Measurements from ENCODE around the gene ATF3. TPM values are rescaled to one million over a fixed set of nuclear protein-coding genes. Genes with fewer than 3 reads are reported as not detected.

Gene ATF3
- total and polyA plus RNA-seq, 4 donors, result 1.1 to 8.8 (median 5.5) TPM

- no peak overlapping the region for H3K9ac ChIP-seq (ENCODE audit: low read depth in 1 of 2, low read length in 2 of 2)
- no peaks in the 10 kb centered on the region for H3K36me3 ChIP-seq (ENCODE audit: control insufficient read depth in 4 of 4, insufficient read depth in 3 of 4, low read depth in 1 of 4, low read length in 3 of 4)
- no peak for DNase-seq (ENCODE audit: low spot score)
- peaks cover 3 to 22% (median 14%) of the 10 kb centered on the region in 4 donors for H3K4me1 ChIP-seq (ENCODE audit: control insufficient read depth in 4 of 4, insufficient read depth in 4 of 4, low read length in 3 of 4)
- H3K4me3 ChIP-seq (ENCODE audit: low read depth in 1 of 3, low read length in 3 of 3), result no peak overlapping the region
- no peaks in the 10 kb centered on the region for H3K9me3 ChIP-seq (ENCODE audit: control insufficient read depth in 4 of 4, low read length in 3 of 4)
- TF ChIP-seq FOXA1 (IDR thresholded peaks at IDR 0.05), result no peak
- peak; percentile 76 to 84 for TF ChIP-seq RAD21 (IDR thresholded peaks at IDR 0.05)
- TF ChIP-seq REST (IDR thresholded peaks at IDR 0.05), result no peak
- TF ChIP-seq CTCF (IDR thresholded peaks at IDR 0.05; ENCODE audit: low read depth, low read length, missing input control), result peak; percentile 90
- no peak for TF ChIP-seq FOXA2 (IDR thresholded peaks at IDR 0.05)
- no peaks in the 10 kb centered on the region for H3K27me3 ChIP-seq (ENCODE audit: control insufficient read depth in 4 of 4, insufficient read depth in 4 of 4, low read length in 3 of 4)
- H3K27ac ChIP-seq (ENCODE audit: low read depth in 1 of 2, low read length in 2 of 2), result no peak overlapping the region
- WGBS, result 64% methylated on average over 16 of the region's 16 CpGs
Observed at GRCh38 chr1:212630158-212630900, 21.8 kb downstream of the ATF3 start.

- H3K9ac ChIP-seq (ENCODE audit: low read depth in 1 of 2, low read length in 2 of 2), result no peak overlapping the region
- TF ChIP-seq FOXA1 (IDR thresholded peaks at IDR 0.05) (no peak), GABPA (IDR thresholded peaks at IDR 0.05 in 1 of 2, conservative IDR thresholded peaks at IDR 0.05 in 1 of 2) (no peak), JUND (IDR thresholded peaks at IDR 0.05) (no peak), FOXA2 (IDR thresholded peaks at IDR 0.05) (no peak), TAF1 (conservative IDR thresholded peaks at IDR 0.05) (no peak), EGR1 (IDR thresholded peaks at IDR 0.05; ENCODE audit: low read depth in 2 of 2) (no peak), YY1 (IDR thresholded peaks at IDR 0.05) (no peak), RAD21 (IDR thresholded peaks at IDR 0.05) (no peak), SP1 (IDR thresholded peaks at IDR 0.05) (no peak), CTCF (IDR thresholded peaks at IDR 0.05; ENCODE audit: low read depth, low read length, missing input control) (no peak)
- 73% methylated on average over 4 of the region's 4 CpGs for WGBS
- H3K27me3 ChIP-seq (ENCODE audit: control insufficient read depth in 4 of 4, insufficient read depth in 4 of 4, low read length in 3 of 4), result no peaks in the 10 kb centered on the region
- H3K27ac ChIP-seq (ENCODE audit: low read depth in 1 of 2, low read length in 2 of 2), result no peak overlapping the region
- H3K4me3 ChIP-seq (ENCODE audit: low read depth in 1 of 3, low read length in 3 of 3), result no peak overlapping the region
- no peak for DNase-seq (ENCODE audit: low spot score)
- no peaks in the 10 kb centered on the region for H3K36me3 ChIP-seq (ENCODE audit: control insufficient read depth in 4 of 4, insufficient read depth in 3 of 4, low read depth in 1 of 4, low read length in 3 of 4)
- H3K9me3 ChIP-seq (ENCODE audit: control insufficient read depth in 4 of 4, low read length in 3 of 4), result no peaks in the 10 kb centered on the region
- H3K4me1 ChIP-seq (ENCODE audit: control insufficient read depth in 4 of 4, insufficient read depth in 4 of 4, low read length in 3 of 4), result peaks cover 3 to 21% (median 13%) of the 10 kb centered on the region in 4 donors
Observed at GRCh38 chr1:212633161-212633560, 24.6 kb downstream of the ATF3 start.
